IMR-90 (cell line): ENCODE data around the gene NXPE4. TPM values are rescaled to one million over a fixed set of nuclear protein-coding genes. Genes with fewer than 3 reads are reported as not detected.

Source experiments
- ATAC-seq: fragments of 200-7000 bp; cut with Tn5 transposase; 2 replicates; pipeline ENCODE4 v1.9.1; 2020; ENCODE audit warnings: low read depth, mild to moderate bottlenecking, moderate library complexity
- BruUV-seq: library from RNA; stranded (reverse); fragments of 400-500 nt; replicated peaks from 2 replicates; lab custom pipeline; 2021; lab: Mats Ljungman, UMichigan
- CTCF ChIA-PET: fragments of 300-600 bp; formaldehyde crosslinking; extraction: SDS; loops from one replicate; lab custom pipeline; 2021; ENCODE audit warnings: antibody characterized with exemption; lab: Yijun Ruan, JAX
- POLR2A ChIA-PET: fragments of 300-600 bp; sonication (Branson Sonifier 250); formaldehyde crosslinking; loops from one replicate; lab custom pipeline; 2022; ENCODE audit warnings: antibody characterized with exemption; ENCODE audit not compliant: unreplicated experiment; lab: Charles Lee
- DNase-seq: peaks from one replicate; pipeline ENCODE4 v3.0.0; 2013
- H2AFZ ChIP-seq: replicated peaks from 2 replicates; pipeline ENCODE3; 2013; ENCODE audit warnings: low read length, mild to moderate bottlenecking; ENCODE audit not compliant: poor library complexity
- H2AK5ac ChIP-seq: 2 replicates; pipeline ENCODE4 v1.6.1; 2013; ENCODE audit warnings: low read depth, low read length, inconsistent platforms
- H2AK9ac ChIP-seq: replicated peaks from 2 replicates; pipeline ENCODE3; 2013; ENCODE audit warnings: mild to moderate bottlenecking, low read depth, low read length, moderate library complexity; ENCODE audit not compliant: poor library complexity
- H2BK120ac ChIP-seq: 2 replicates; pipeline ENCODE4 v1.6.1; 2013; ENCODE audit warnings: low read depth, low read length, inconsistent platforms
- H2BK15ac ChIP-seq: 3 replicates; pipeline ENCODE4 v1.6.1; 2013; ENCODE audit warnings: low read depth, low read length, inconsistent platforms
- H2BK20ac ChIP-seq: 2 replicates; pipeline ENCODE4 v1.6.1; 2013; ENCODE audit warnings: low read depth, mild to moderate bottlenecking, inconsistent platforms, low read length, moderate library complexity
- H2BK5ac ChIP-seq: 2 replicates; pipeline ENCODE4 v1.6.1; 2013; ENCODE audit warnings: mild to moderate bottlenecking, low read depth, low read length, inconsistent platforms; ENCODE audit not compliant: poor library complexity, severe bottlenecking
- H3K14ac ChIP-seq: replicated peaks from 2 replicates; pipeline ENCODE4 v1.6.1; 2013; ENCODE audit warnings: low read depth, low read length, inconsistent platforms
- H3K18ac ChIP-seq: 2 replicates; pipeline ENCODE4 v1.6.1; 2013; ENCODE audit warnings: low read depth, low read length, control low read depth
- H3K23ac ChIP-seq: 2 replicates; pipeline ENCODE4 v1.6.1; 2013; ENCODE audit warnings: low read depth, low read length, inconsistent platforms
- H3K27ac ChIP-seq: 2 replicates; pipeline ENCODE4 v1.5.1; 2013; ENCODE audit warnings: mild to moderate bottlenecking, control low read depth, low read length; ENCODE audit not compliant: insufficient read depth
- H3K27me3 ChIP-seq: 2 replicates; pipeline ENCODE4 v1.6.1; 2013; ENCODE audit warnings: low read length; ENCODE audit not compliant: control insufficient read depth, insufficient read depth
- H3K36me3 ChIP-seq: 2 replicates; pipeline ENCODE4 v1.6.1; 2013; ENCODE audit warnings: low read length, mixed read lengths; ENCODE audit not compliant: control insufficient read depth, insufficient read depth
- H3K4ac ChIP-seq: 2 replicates; pipeline ENCODE4 v1.6.1; 2013; ENCODE audit warnings: low read depth, low read length, inconsistent platforms
- H3K4me1 ChIP-seq: 2 replicates; pipeline ENCODE4 v1.6.1; 2013; ENCODE audit warnings: low read length, mixed read lengths; ENCODE audit not compliant: control insufficient read depth, insufficient read depth
- H3K4me2 ChIP-seq: 2 replicates; pipeline ENCODE4 v1.6.1; 2013; ENCODE audit warnings: low read depth, mild to moderate bottlenecking, control low read depth, low read length, moderate library complexity
- H3K4me3 ChIP-seq: 2 replicates; pipeline ENCODE4 v1.5.1; 2013; ENCODE audit warnings: low read depth, mild to moderate bottlenecking, control low read depth, low read length, moderate library complexity; ENCODE audit not compliant: insufficient read depth
- H3K56ac ChIP-seq: 2 replicates; pipeline ENCODE4 v1.6.1; 2013; ENCODE audit warnings: low read length, inconsistent platforms; ENCODE audit not compliant: insufficient read depth; ENCODE audit errors: extremely low read depth
- H3K79me1 ChIP-seq, 2 experiments: 2 replicates each; pipeline ENCODE4 v1.6.1; 2013; ENCODE audit warnings: low read length in 2 of 2, inconsistent platforms in 1 of 2, low read depth in 1 of 2
- H3K9ac ChIP-seq: 2 replicates; pipeline ENCODE4 v1.6.1; 2013; ENCODE audit warnings: low read depth, low read length, control low read depth
- H3K9me1 ChIP-seq: 2 replicates; pipeline ENCODE4 v1.6.1; 2013; ENCODE audit warnings: low read length, inconsistent platforms; ENCODE audit not compliant: insufficient read depth
- H3K9me3 ChIP-seq: 2 replicates; pipeline ENCODE4 v1.6.1; 2013; ENCODE audit warnings: low read length; ENCODE audit not compliant: control insufficient read depth, insufficient read depth
- H4K20me1 ChIP-seq: 2 replicates; pipeline ENCODE4 v1.6.1; 2013; ENCODE audit warnings: low read length, inconsistent platforms; ENCODE audit not compliant: insufficient read depth
- H4K5ac ChIP-seq: 2 replicates; pipeline ENCODE4 v1.6.1; 2013; ENCODE audit warnings: mild to moderate bottlenecking, low read depth, low read length, control low read depth
- H4K8ac ChIP-seq, 2 experiments: 2 replicates each; pipeline ENCODE4 v1.6.1; 2013; ENCODE audit warnings: low read depth in 2 of 2, low read length in 2 of 2, control low read depth in 1 of 2, inconsistent platforms in 1 of 2
- H4K91ac ChIP-seq: 2 replicates; pipeline ENCODE4 v1.6.1; 2013; ENCODE audit warnings: low read depth, low read length, inconsistent platforms; ENCODE audit not compliant: insufficient read depth
- BHLHE40 ChIP-seq: fragments of 150-350 bp; IDR thresholded peaks from 2 replicates; pipeline ENCODE4 v1.6.1; 2016; ENCODE audit warnings: mild to moderate bottlenecking, low read depth, low read length
- CEBPB ChIP-seq: IDR thresholded peaks from 2 replicates; pipeline ENCODE4 v1.6.1; 2012; ENCODE audit warnings: low read depth, low read length, improper control_type of control experiment
- CHD1 ChIP-seq: IDR thresholded peaks from 2 replicates; pipeline ENCODE4 v1.6.1; 2012; ENCODE audit warnings: low read depth, low read length, improper control_type of control experiment
- FOS ChIP-seq: fragments of 150-350 bp; IDR thresholded peaks from 2 replicates; pipeline ENCODE4 v1.6.1; 2016; ENCODE audit warnings: low read depth, low read length
- MAFK ChIP-seq: IDR thresholded peaks from 2 replicates; pipeline ENCODE4 v1.6.1; 2012; ENCODE audit warnings: low read depth, low read length, improper control_type of control experiment
- MAZ ChIP-seq: IDR thresholded peaks from 2 replicates; pipeline ENCODE4 v1.6.1; 2012; ENCODE audit warnings: low read depth, mild to moderate bottlenecking, low read length, improper control_type of control experiment, moderate library complexity, borderline replicate concordance
- MXI1 ChIP-seq: IDR thresholded peaks from 2 replicates; pipeline ENCODE4 v1.6.1; 2012; ENCODE audit warnings: low read depth, mild to moderate bottlenecking, low read length, moderate library complexity, borderline replicate concordance
- NFE2L2 ChIP-seq: fragments of 150-350 bp; IDR thresholded peaks from 2 replicates; pipeline ENCODE4 v1.6.1; 2016; ENCODE audit warnings: low read depth, mild to moderate bottlenecking, low read length
- POLR2A ChIP-seq: IDR thresholded peaks from 2 replicates; pipeline ENCODE4 v1.6.1; 2012; ENCODE audit warnings: mild to moderate bottlenecking, low read depth, low read length
- RAD21 ChIP-seq: IDR thresholded peaks from 2 replicates; pipeline ENCODE4 v1.6.1; 2012; ENCODE audit warnings: low read length, improper control_type of control experiment
- RCOR1 ChIP-seq: IDR thresholded peaks from 2 replicates; pipeline ENCODE4 v1.6.1; 2012; ENCODE audit warnings: mild to moderate bottlenecking, low read length, improper control_type of control experiment; ENCODE audit not compliant: insufficient replicate concordance
- RFX5 ChIP-seq: IDR thresholded peaks from 2 replicates; pipeline ENCODE4 v1.8.0; 2012; ENCODE audit warnings: low read depth, mild to moderate bottlenecking, low read length, moderate library complexity
- SMC3 ChIP-seq: fragments of 150-350 bp; IDR thresholded peaks from 2 replicates; pipeline ENCODE4 v1.6.1; 2016; ENCODE audit warnings: low read depth, mild to moderate bottlenecking, antibody characterized with exemption, low read length, moderate library complexity
- WGBS, 2 experiments: methylation state at CpG; one replicate each; pipeline versions ENCODE4 v1.1.5 to v1.1.7; 2013; ENCODE audit warnings: missing lambda C conversion rate in 2 of 2; ENCODE audit not compliant: insufficient read length in 1 of 2; ENCODE audit errors: extremely low coverage in 2 of 2; 5-methylcytosine and 5-hydroxymethylcytosine counted together
- dilution Hi-C: fragments of 300-500 bp; cut with HindIII; formaldehyde crosslinking; loops from one replicate; pipeline ENCODE4 v1.14.3; 2018; ENCODE audit warnings: low sequenced_read_pairs; ENCODE audit not compliant: unreplicated experiment
- in situ Hi-C: fragments of 300-500 bp; cut with MboI; formaldehyde crosslinking; loops from 3 replicates; pipeline ENCODE4 v1.14.3; 2019; ENCODE audit warnings: low sequenced_read_pairs, inconsistent platforms, mixed read lengths
- intact Hi-C: fragments of 100-400 bp; cut with micrococcal nuclease; formaldehyde crosslinking; loops from 2 replicates; pipeline ENCODE4 v1.10.0; 2022
- polyA plus RNA-seq, 3 experiments: library from polyadenylated mRNA; depleted of rRNA; stranded (reverse); fragments of >200 nt; gene quantifications; 2 replicates each; pipeline ENCODE4 v1.2.3, GENCODE V29; 2012; ENCODE audit warnings: low replicate concordance in 1 of 3
- total RNA-seq: library from RNA; depleted of rRNA; stranded (reverse); fragments of >200 nt; gene quantifications from 2 replicates; pipeline ENCODE4 v1.2.3, GENCODE V29; 2012
- TF ChIP-seq, protein P1 (sequence below): conservative IDR thresholded peaks from 2 replicates; pipeline ENCODE4 v1.5.1; 2012; ENCODE audit warnings: mild to moderate bottlenecking, low read depth, low read length, improper control_type of control experiment
- TF ChIP-seq, protein P2 (sequence below): fragments of 150-350 bp; IDR thresholded peaks from 2 replicates; pipeline ENCODE4 v1.6.1; 2016; ENCODE audit warnings: low read depth, mild to moderate bottlenecking, low read length, moderate library complexity, borderline replicate concordance
- TF ChIP-seq, protein P3 (sequence below): fragments of 150-350 bp; IDR thresholded peaks from 2 replicates; pipeline ENCODE4 v1.6.1; 2017; ENCODE audit warnings: mild to moderate bottlenecking, antibody characterized with exemption, low read length, low read depth

The NXPE4 gene
- total and polyA plus RNA-seq, 2 of the 4 experiments (the other 2 are of a cell fraction): not detected

DNA sequence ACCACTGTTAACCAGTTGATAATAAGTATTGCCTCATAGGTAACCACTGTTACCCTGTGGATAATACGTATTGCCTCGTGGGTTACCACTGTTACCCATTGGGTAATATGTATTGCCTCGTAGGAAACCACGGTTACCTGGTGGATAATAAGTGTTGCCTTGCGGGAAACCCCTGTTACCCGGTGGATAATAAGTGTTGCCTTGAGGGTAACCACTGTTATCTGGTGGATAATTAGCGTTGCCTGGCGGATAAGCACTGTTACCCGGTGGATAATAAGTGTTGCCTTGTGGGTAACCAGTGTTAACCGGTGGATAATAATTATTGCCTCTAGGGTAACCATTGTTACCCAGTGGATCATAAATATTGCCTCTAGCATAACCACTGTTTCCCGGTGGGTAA is 27.3 kb upstream of the NXPE4 start:
- Histone ChIP-seq H3K4me3 (no peak overlapping the region), H3K56ac (no peak overlapping the region), H4K20me1 (no peaks in the 10 kb centered on the region), H2AK5ac (no peak overlapping the region), H2BK15ac (no peak overlapping the region), H2BK120ac (no peak overlapping the region), H3K4me2 (no peak overlapping the region), H2AFZ (no peak overlapping the region), H3K14ac (no peak overlapping the region), H3K4me1 (no peaks in the 10 kb centered on the region), H3K9me1 (no peaks in the 10 kb centered on the region), H2AK9ac (no peak overlapping the region), H4K91ac (no peak overlapping the region), H4K8ac (no peak overlapping the region), H3K27ac (no peak overlapping the region), H3K79me1 (no peaks in the 10 kb centered on the region), H3K27me3 (no peaks in the 10 kb centered on the region), H3K9me3 (no peaks in the 10 kb centered on the region; the same call in 1 of the 2 replicates), H3K9ac (no peak overlapping the region), H3K18ac (no peak overlapping the region), H2BK20ac (no peak overlapping the region), H2BK5ac (no peak overlapping the region), H3K4ac (no peak overlapping the region), H4K5ac (no peak overlapping the region), H3K36me3 (no peaks in the 10 kb centered on the region), H3K23ac (no peak overlapping the region)
- ChIA-PET POLR2A (no interaction called here), CTCF (no interaction called here)
- no TSS peak for BruUV-seq
- in situ Hi-C loops: no loop called here
- intact Hi-C loops: no loop called here
- 83% methylated on average over 8 of the region's 11 CpGs; no CpG with 5 or more reads in 1 of the 2 experiments for WGBS, 2 experiments
- no peak for TF ChIP-seq BHLHE40
- TF ChIP-seq CHD1: no peak
- no peak for TF ChIP-seq SMC3
- no peak for TF ChIP-seq MAFK
- TF ChIP-seq MAZ: no peak
- TF ChIP-seq CEBPB: no peak
- no peak for TF ChIP-seq MXI1
- no peak for TF ChIP-seq POLR2A
- no peak for TF ChIP-seq FOS
- TF ChIP-seq, protein P1, sequence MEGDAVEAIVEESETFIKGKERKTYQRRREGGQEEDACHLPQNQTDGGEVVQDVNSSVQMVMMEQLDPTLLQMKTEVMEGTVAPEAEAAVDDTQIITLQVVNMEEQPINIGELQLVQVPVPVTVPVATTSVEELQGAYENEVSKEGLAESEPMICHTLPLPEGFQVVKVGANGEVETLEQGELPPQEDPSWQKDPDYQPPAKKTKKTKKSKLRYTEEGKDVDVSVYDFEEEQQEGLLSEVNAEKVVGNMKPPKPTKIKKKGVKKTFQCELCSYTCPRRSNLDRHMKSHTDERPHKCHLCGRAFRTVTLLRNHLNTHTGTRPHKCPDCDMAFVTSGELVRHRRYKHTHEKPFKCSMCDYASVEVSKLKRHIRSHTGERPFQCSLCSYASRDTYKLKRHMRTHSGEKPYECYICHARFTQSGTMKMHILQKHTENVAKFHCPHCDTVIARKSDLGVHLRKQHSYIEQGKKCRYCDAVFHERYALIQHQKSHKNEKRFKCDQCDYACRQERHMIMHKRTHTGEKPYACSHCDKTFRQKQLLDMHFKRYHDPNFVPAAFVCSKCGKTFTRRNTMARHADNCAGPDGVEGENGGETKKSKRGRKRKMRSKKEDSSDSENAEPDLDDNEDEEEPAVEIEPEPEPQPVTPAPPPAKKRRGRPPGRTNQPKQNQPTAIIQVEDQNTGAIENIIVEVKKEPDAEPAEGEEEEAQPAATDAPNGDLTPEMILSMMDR: no peak
- TF ChIP-seq NFE2L2: no peak
- TF ChIP-seq, protein P2, sequence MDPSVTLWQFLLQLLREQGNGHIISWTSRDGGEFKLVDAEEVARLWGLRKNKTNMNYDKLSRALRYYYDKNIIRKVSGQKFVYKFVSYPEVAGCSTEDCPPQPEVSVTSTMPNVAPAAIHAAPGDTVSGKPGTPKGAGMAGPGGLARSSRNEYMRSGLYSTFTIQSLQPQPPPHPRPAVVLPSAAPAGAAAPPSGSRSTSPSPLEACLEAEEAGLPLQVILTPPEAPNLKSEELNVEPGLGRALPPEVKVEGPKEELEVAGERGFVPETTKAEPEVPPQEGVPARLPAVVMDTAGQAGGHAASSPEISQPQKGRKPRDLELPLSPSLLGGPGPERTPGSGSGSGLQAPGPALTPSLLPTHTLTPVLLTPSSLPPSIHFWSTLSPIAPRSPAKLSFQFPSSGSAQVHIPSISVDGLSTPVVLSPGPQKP: no peak
- TF ChIP-seq, protein P3, sequence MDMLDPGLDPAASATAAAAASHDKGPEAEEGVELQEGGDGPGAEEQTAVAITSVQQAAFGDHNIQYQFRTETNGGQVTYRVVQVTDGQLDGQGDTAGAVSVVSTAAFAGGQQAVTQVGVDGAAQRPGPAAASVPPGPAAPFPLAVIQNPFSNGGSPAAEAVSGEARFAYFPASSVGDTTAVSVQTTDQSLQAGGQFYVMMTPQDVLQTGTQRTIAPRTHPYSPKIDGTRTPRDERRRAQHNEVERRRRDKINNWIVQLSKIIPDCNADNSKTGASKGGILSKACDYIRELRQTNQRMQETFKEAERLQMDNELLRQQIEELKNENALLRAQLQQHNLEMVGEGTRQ: no peak
- TF ChIP-seq RAD21: no peak
- TF ChIP-seq RCOR1: no peak
- TF ChIP-seq RFX5: no peak
- ATAC-seq (no peak), DNase-seq (no peak)
- dilution Hi-C loops: no loop called here
